Kidney tubule cell (primary cell): ENCODE measurements around the gene TCF23.
A peak's percentile ranks its signal among the peaks of the same experiment; 100 is the strongest.
"Not testable (repeated sequence)": the region's sequence is repeated elsewhere in the genome, so short reads cannot be mapped to it uniquely, and the experiment has no call there.

Experiments
- DNase-seq: peaks from one replicate; pipeline ENCODE4 v3.0.0-alpha.2; 2018; ENCODE audit warnings: low spot score

Gene TCF23

DNA sequence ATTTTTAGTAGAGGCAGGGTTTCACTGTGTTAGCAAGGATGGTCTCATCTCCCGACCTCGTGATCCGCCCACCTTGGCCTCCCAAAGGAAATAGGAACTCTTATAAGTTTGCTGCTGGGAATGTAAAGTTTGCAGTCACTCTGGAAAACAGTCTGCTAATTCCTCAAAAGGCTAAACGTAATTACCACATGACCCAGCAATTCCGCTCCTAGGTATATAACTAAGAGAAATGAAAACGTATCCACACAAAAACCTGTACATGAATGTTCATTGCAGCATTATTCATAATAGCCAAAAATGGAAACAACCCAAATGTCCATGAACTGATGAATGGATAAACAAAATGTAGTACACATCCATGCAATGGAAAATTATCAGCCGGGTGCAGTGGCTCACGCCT lies 41.2 kb downstream of the TCF23 start:
- no peak for DNase-seq

DNA sequence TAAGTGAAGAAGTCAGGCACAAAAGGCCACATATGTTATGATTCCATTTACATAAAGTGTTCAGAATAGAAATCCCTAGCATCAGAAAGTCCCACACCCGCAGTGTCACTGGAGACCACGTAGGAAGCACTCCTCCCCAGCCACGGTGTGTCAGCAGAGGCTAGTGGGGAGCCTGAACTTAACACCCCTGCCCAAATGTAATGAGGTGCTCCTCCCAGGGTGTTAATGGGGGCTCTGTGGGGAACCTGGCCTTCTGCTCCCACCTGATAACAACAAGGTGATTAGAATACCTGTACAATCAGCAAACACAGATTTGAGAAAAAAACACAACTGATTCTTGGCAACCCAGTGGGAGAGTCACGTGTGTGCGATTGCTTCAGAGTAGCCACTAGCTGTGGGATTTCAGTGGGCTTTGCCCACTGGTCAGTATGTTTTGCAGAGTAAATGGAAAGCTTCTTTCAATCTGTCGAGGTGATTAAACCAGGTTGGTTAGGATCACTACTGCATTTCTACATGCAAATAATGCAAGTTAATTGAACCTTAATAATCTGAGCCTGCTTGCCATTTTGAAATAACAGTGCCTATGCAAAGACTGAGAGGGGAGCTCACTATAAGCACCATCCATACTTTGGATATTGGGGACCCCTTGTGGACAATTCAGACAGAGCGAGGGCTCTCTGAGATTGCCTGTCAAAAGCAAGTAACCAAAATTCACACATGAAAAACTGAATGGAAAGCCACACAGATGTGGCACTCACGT lies 42.4 kb downstream of the TCF23 start:
- peak; percentile 40 for DNase-seq

DNA sequence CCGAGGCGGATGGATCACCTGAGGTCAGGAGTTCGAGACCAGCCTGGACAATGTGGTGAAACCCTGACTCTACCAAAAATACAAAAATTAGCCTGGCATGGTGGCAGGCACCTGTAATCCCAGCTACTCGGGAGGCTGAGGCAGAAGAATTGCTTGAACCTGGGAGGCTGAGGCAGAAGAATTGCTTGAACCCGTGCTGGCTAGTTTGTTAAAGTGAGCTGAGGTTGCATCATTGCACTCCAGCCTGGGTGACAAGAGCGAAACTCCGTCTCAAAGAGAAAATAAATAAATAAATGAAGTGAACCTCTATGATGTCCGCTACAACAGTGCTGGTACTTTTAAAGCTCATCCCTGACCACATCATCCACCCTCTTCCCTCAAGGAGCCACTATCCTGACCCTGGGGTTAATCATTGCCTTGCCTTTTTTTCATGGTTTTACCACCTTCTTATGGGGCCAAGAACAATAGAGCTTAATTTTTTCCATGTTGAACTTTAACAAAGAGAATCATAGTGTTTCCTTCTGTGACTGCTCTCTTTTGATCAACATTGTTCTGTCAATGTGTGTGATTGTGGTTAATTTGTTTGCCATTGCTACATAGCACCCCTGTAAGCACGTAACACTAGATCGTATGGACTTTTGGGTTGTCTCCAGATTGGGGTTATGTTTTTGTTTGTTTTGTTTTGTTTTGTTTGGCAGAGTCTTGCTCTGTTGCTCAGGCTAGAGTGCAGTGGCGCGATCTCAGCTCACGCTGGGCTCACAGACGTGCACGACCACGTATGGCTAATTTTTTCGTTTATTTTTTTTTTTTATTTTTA lies 45.9 kb downstream of the TCF23 start:
- DNase-seq: peak; percentile 72

DNA sequence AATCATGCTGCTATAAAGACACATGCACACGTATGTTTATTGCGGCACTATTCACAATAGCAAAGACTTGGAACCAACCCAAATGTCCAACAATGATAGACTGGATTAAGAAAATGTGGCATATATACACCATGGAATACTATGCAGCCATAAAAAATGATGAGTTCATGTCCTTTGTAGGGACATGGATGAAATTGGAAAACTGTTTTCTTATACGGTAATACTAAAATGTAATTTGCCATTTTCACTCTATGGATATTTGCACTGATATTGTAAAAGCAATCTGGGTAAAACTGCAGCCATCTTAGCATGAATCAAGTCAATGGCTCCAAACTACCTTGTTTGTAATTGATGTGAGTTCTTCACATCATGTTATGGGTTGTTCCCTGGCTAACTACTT lies 47.0 kb downstream of the TCF23 start:
- DNase-seq: not testable (repeated sequence)

DNA sequence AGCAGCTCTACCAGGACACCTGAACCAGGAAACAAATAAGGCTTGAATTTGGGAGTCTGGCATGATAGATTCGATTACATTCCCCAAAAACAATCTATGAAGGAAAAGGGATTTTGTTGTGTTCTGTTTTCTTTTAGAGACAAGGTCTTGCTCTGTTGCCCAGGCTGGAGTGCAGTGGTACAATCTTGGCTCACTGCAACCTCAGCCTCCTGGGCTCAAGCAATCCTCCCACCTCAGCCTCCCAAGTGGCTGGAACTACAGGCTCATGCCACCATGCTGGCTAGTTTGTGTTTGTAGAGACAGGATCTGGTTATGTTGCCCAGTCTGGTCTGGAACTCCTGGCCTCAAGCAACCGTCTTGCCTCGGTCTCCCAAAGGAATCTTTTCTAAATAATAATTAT lies 49.3 kb downstream of the TCF23 start:
- DNase-seq: not testable (repeated sequence)

DNA sequence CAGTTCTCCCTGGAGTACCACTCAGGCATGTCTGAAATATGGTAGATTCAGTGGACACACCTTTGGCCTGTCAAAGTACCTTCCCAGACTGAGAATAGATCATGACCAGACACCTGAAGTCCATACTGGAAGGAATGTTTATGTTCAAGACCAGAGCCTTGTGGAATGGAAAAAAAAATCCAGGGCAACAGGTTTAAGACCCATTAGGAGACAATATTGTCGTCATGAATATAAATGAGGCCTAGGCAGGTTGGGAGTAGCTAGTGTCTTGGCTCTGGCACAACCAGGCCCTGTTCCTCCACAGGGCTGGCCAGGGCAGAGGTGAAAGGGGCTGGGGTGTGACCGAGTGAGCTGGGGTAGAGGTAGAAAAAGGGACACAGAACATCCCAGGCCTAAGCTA lies 49.8 kb downstream of the TCF23 start:
- DNase-seq: no peak

DNA sequence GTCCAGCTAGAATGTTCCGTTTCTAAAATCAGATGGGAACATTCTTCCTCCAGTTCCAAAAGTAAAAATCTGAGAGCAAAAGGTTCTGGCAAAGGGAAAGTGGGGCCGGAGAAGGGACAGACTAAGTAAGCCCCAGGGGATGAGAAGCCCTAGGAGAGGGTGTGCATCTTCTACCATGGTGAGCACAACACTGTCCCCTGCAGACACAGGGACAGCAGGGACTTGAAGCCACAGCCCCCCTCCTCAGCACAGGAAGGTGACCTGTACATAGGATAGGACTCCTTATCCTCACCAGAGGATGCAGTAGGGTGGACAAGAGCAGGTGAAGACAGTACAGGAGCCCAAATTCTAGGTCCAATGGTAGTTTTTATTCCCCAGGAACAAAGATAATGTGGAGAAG lies 50.4 kb downstream of the TCF23 start:
- DNase-seq: no peak

DNA sequence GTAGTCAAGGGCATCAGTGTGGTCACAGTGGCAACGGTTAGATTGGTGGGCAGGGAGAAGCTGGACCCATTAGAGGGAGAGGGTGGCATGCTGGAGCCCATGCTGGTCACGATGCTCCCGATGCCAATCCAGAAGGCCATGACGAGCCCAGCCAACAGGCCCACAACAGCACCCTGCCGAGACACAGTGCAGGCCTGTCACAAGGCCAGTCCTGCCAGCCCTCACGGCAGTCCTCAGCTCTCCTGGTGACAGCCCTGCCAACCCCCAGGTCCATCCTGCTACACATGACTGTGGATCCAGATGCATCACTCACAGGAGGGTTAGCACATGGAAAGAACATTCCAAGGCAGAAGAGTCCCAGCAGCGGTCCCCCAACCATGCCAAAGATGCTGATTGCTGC lies 52.9 kb downstream of the TCF23 start:
- DNase-seq: no peak

DNA sequence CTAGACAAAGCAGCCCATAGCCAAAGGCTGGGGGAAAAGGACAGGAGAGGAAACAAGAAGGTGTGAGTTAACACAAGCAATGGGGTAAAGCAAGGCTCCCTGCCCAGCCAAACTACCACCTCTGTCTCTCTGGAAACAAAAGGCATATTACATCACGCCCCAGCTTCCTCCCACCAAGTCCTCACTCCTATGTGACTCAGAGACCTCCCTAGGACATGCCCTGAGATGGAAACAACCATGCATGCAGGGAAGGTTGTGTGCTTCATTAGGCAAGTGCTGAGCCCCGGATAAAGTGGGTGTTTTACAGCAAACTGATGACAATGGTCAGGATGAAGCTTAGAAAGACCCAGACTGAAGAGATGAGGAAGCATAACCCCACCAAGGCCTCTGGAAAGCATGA lies 54.0 kb downstream of the TCF23 start:
- peak; percentile 78 for DNase-seq

DNA sequence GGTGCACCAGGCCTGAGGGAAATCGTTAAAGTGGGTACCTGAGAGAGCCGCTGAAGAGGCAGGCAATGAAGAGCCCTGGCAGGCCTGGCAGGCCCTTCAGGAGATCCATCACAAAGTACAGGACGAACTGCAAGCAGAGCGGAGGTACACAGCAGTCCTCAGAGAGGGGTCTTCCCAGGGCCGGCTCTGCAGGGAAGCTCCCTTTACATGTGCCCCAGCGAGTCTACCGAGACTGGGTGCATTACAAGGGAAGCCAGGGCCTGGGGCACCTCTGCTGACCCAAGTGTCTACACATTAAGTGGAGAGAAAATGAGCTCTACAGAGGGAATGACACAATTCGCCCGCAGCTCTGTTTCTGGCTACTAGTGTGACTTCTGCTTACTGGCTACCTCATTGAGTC lies 54.9 kb downstream of the TCF23 start:
- DNase-seq: no peak

DNA sequence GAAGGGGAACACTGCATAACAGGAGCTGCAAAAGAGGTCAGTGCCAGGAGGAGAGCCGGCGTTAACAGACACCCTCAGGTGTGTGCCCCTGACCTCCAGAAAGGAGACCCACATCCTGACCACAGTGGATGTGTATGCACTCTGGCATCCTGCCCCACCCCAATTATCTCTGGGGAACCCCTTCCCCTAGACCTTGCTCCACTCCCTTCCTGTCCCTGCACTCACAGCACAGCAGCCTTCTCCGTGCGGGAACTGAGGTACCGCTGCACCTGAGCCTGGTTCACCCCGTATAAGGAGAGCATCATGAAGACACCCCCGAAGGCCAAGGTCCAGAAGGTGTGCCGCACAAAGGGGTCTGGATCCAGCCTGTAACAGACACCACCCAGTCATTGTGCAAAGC lies 55.8 kb downstream of the TCF23 start:
- DNase-seq: no peak

DNA sequence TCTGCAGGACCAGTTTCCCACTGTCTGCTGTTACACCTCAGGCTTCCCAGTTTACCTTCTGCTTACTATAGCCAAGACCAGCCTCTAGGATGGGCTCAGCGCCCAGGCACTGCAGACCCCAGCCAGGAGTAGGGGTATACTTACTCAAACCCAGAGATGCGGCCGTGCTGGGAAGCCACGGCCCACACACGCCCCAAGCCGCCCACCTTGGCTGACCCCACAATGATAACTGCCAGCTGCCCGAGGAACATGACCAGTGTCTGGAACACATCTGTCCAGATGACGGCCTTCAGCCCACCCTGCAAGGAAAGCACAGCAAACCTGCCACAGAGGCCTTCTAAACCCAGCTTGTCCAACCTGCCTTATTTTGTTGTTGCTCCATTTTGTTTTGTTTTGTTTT lies 56.4 kb downstream of the TCF23 start:
- DNase-seq: no peak

DNA sequence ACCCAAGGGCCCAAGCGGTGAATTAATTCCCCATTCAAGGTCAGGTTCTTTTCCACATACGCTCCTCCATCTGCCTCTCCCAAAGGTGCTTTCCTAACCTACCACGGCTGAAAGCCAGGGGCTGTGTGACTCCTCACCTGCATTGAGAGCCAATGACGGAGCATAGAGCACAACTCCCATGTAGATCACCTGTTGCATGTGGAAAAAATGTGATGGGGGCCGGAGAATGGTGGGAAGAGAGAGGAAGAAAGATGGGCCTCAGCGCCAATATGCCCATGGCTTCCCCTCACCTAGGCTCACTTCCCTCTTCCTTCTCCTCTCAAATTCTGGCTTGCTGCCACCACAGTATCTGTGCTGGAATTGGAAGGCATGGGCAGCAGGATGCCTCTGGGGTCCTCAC lies 57.5 kb downstream of the TCF23 start:
- DNase-seq: no peak
